Activated T-cell treated with anti-CD3 and anti-CD28 coated beads for 1 hour (primary cell): Measurements from ENCODE around the gene WHAMM.
"Not testable (repeated sequence)": the region's sequence is repeated elsewhere in the genome, so short reads cannot be mapped to it uniquely, and the experiment has no call there.

ENCODE experiments used
- DNase-seq: peaks from one replicate; pipeline ENCODE4 v3.0.0-alpha.2; 2020; ENCODE audit warnings: low read depth

WHAMM gene

DNA sequence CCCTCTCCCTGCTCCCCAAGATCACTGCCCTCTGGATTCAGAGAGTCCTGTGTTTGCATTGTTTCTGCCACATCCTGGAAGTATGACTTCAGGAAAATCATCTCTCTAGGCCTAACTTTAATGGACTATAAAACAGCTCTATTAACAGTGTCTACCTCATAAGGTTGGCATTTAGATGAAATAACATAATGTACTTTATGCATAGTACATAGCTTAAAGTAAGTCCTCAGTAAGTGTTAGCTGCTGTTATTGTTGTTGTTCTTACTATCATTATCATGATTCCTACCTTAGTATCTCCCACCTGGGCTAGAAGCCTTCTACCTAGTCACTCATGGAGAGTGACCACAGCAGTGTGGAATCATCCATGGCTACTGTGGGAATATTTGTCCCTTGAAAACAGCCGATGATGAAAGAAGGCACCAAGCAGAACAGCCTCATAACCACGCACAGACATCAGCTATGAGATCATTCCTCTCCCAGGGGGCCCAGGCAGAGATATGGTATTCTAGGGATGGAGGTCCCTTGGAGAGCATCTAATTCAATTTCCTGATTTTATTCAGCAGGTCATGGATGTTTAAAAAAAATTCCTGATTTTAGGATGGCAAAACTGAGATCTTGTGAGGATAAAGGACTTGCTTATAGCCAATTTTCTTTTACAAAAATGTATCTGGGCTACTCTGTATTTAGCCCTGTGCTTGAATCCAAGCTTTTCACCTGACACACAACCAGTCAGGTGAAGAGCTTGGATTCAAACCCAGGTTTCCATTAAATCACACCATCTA lies 5.4 kb upstream of the WHAMM start:
- DNase-seq = no peak

DNA sequence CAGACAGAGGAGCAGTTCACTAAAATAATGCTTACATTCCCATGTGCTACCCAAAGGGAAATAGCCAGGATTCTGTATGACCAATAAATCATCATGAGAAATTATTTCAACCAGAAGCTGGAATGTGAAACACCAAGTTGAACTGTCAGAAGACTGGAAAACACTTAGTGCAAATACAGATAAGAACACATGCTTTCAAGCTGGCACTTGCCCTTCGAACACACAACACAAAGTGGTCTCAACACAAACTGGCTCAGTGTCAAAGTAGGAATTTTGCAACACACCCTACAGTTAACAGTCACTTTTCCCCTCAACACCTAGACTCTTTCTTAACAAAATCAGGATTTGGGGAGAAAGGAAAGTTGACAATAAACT lies 4.9 kb upstream of the WHAMM start:
- DNase-seq = no peak

DNA sequence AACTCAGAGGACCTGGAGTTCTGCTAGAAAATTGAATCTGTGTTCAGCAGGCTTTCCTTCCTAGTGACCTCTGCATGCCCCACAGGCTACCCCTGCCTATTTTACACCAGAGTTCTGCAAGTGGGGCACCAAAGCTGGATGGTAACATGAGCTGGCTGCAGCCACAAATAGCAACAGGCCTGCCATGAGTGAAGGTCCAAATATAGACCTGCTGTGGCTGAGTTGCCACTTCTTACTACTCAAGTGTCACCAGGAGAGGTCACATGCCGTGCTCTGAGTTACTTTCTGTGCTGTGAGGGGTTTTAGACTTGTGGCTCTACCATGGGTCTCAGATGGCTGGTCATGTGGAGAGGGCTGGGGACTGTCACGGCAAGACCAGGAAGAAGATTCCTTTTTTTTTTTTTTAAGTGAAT lies 3.4 kb upstream of the WHAMM start, which contains the start of gene FSD2:
Gene FSD2, minus strand, starts transcription at position 76 of the 413 bp plus-strand sequence. CDS start 18,679 bp downstream, outside the sequence.
- no peak for DNase-seq

DNA sequence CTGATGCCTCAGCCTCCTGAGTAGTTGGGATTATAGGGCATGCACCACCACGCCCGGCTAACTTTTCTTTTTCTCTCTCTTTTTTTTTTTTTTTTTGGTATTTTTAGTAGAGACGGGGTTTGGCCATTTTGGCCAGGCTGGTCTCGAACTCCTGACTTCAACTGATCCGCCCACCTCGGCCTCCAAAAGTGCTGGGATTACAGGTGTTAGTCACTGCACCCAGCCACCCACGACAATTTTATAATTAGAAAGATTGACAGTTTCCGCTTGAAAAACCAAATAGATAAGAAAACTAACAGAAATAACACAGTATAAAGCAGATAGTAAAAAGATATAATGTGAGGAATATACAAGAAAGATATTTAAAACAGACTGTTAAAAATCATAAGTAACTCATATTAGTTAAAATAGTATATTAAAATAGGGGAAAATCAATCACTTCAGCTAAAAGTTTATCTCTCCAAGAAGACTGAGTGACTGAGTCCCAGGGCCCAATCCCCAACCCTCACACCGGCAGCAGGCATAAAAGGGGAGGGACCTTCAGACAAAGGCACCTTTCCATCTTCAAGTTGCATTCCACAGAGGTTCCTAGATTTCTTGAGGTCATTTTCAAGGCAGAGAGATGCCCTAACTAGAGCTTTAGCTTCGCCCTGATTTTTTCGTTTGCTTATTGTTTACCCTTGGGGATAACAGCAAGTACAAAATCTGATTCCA lies 1.4 kb upstream of the WHAMM start:
- no peak for DNase-seq

DNA sequence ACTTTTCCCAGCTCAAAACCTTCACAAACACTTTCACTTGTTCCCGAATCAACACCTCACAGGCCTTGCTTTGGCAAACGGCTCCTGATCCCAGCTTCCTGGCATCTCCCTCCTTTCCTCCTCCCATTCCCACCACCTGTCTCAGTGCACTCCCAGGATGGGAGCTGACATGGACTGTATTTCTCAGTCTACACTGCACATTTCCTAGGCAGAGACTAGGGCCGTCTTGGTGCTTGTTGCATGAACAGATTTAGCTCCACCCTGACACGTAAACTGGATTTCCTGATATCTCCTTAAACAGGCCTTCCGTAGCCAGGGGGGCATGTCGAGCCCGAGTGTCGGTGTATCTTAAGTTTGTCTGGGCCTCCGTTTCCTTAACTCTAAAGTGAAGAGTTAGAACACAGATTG lies 790 bp upstream of the WHAMM start:
- no peak for DNase-seq

DNA sequence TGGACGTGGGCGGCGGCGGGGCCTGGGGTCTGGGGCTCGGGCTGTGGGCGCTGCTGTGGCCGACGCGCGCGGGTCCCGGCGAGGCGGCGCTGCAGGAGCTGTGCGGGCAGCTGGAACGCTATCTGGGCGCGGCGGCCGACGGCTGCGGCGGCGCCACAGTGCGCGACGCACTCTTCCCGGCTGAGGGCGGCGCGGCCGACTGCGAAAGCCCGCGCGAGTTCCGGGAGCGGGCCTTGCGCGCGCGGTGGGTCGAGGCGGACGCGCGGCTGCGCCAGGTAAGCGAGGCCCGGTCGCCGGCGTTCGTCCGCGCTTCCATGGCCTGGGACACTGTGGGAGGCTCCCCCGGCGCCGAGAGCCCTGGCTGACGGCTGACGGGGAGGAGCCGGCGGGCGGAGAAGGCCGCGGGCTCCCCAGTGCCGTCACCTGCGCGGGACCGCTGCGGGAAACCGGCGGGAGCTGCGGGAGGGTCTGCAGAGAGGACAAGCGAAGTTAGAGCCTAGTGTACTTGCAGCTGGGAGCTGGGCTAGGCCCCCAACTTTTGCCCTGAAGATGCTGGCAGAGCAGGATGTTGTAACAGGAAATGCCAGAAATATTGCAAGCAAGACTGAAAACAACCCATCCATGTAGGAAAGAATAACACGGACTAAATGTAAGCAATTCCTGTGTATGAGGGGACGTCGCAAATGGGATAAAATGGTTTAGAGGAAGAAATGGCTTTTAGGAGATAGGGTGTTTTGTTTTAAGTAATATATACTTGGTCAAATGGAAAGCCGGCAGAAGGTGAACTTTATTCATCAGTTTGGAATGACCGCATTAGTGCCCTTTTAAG lies 847 bp downstream of the WHAMM start:
- peak; percentile 5 for DNase-seq

DNA sequence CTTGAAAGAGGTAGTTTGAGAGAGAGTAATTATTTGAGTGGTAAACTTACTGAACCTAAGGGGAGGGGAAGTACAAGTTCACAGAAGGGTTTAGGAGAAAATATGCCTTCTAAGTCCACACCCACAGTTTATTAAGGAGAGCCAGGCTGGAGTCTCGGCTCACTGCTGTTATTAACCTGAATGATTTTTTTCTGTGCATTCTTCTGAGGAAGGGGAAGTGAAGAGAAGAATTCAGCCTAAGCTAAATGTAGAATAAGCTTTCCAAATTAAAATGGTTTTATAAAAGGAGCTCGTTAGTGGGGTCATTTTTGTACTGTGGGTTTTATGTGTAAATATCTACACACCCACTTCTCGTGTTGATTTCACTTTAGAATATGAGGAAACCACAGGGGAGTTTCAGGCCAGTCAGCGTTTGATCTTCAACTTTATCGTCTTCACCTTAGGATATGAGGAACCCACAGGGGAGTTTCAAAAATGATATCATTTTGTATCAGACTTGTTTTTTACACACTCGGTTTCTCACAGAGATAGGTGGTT lies 1.5 kb downstream of the WHAMM start:
- DNase-seq = peak; percentile 13

DNA sequence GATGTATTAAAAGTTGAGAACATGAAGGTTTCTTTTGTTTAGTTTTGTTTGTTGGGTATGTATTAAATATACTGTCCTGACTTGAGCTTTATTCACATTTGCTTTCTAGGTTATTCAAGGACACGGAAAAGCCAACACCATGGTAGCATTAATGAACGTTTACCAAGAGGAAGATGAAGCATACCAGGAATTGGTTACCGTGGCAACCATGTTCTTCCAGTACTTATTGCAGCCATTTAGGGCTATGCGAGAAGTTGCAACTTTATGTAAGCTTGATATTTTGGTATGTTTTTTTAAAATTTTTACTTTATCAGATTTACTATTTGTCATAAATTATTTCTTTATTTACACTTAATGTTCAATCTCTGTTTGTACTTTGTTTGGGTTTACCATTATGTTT lies 3.6 kb downstream of the WHAMM start:
- DNase-seq = no peak

DNA sequence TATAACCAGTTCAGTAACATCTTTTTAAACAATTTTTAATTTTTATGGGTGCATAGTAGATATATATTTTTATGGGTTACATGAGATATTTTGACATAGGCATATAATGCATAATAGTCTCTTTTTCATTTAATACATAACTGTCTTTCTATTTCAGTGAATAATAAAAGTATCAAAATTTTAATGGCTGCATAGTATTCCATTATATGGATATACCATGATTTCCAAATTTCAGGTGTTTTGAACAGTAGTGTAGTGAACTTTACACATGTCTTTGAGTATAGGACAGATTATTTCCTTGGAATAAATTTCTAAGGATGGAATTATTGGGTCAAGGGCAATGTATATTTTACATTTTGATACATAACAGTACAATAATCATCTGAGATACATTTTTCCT lies 10.7 kb downstream of the WHAMM start:
- DNase-seq = no peak

DNA sequence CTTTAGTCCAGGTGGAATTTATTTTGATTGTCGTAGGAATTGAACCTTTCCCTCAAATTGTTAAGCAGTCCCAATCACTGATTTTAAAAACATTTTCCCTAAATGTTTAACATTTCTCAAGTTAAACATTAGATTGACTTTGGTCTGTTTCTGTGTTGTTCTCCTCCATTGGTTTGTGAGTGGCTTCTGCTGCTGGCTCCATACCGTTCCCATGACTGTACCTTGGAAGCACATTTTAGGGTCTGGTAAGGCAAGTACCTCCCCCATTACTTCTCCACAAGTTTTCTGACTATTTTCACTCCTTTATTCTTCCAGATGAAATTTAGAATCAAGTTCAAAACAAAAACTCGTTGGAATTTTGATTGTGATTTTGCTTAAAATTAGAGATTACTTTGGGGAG lies 12.0 kb downstream of the WHAMM start:
- not testable (repeated sequence) for DNase-seq

DNA sequence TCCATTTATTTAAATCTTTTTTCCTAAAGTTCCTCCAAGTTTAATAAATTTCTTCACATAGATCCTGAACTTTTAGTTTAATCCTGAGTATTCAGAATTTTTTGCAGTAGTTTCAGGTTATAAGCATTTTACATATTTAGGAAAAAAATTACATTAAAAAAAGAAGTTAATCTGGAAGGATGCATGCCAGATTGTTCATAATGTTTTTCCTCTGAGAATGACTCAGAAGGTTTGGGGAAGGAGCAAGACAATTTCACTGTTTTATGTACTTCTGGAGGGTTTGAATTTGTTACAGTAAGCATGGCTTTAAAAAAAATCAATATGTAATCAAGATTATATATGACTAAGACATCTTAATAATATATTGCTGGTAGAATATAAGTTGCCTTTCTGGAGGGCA lies 12.4 kb downstream of the WHAMM start:
- DNase-seq = not testable (repeated sequence)

DNA sequence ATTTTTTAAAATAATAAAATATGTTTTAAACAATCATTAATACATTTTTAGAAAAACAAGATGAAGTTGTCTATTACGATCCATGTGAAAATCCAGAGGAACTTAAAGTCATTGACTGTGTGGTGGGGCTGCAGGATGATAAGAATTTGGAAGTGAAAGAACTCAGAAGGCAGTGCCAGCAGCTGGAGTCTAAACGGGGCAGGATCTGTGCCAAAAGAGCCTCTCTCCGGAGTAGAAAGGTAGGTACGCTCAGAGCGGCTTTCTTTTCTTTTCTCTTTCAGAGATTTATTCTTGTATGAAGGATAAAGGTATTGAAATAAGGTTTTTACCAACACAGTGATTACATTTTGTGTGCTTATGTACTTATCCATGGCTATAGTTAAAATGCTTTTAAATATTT lies 13.6 kb downstream of the WHAMM start:
- no peak for DNase-seq

DNA sequence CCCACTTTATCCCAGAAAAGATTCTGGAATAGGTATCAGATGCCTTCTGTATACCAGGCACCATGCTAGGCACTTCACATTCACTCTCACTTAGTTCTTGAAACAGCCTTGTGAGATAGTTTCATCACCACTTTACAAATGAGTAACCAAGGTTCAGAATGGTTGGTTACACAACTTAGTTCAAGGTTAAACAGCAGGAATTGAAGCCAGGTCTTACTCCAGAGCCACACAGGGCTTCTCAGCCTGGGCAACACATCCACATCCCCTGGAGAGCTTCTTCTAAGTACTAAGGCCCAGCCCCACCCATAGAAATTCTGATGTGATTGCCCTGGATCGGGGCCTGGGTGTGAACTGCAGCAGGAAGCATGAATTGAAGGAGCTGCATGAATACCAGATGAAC lies 18.6 kb downstream of the WHAMM start:
- no peak for DNase-seq

DNA sequence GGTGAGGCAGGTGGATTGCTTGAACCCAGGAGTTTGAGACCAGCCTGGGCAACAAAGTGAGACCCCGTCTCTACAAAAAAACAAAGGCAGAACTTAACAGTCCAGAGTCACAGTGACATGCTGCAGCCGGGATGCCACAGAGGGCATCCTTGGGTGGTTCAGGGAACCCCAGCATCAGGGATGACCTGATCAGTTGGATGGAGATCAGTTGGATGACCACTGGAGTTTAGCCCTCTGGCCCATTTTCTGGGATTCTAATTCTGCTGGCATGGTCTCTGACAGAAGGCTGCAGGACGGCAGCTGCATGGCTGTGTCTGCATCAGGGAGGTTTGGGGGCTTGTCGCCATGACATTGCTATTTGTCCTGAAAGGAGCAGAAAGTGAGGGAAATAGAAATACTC lies 19.8 kb downstream of the WHAMM start:
- no peak for DNase-seq

DNA sequence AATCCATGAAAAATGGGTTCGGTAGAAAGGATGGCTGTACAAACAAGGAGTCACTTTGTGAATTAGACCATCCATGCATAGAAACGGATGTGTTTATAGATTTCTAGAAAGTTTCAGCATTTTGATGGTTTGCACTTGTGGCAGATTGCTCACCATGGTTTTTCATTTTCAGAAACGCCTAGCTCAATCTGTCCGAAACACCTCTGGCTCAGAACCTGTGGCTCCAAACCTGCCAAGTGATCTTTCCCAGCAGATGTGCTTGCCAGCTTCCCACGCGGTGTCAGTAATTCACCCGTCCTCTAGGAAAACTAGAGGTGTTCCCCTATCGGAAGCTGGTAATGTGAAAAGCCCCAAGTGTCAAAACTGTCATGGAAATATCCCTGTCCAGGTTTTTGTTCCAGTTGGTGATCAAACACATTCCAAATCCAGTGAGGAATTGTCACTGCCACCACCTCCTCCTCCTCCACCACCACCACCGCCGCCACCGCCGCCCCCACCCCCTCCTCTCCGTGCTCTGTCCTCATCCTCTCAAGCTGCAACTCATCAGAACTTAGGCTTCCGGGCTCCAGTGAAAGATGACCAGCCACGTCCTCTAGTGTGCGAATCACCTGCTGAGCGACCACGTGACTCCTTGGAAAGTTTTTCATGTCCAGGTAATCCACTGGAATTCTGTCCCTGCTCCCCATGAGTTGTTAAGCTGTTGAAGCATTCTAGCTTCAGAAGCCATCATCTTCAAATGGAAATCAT lies 21.2 kb downstream of the WHAMM start:
- no peak for DNase-seq

DNA sequence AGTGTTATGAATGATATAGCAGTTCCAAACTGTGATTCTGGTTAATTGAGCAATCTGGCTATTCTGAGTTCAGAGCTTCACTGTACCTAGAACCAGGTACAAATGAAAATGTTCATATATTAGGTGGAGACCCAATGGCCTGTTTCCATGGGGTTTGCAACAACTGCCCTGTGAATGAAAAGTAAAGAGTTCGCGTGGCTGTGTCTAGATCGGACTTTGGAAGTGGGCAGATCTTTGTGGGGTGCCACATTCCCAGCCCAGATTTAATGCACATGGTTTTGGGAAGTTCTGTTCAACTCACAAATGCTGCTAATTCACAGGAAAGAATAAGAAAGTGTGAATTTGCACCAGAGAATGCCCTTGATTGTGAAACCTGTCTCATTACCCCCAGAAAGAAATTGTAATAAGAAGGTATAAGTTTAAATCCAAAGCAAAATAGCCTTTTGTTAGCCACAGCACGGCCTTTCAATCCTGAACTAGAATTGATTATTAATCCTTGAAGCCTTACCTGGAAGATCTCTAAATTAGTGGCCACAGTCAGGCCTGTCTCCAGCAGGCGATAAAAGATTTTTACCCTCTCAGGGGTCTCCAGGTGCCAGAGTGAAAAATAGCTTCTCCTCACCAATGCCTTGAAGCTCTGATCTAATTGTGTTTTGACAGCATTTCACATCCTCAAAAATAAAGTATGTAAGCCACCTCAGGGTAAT lies 22.6 kb downstream of the WHAMM start:
- no peak for DNase-seq

DNA sequence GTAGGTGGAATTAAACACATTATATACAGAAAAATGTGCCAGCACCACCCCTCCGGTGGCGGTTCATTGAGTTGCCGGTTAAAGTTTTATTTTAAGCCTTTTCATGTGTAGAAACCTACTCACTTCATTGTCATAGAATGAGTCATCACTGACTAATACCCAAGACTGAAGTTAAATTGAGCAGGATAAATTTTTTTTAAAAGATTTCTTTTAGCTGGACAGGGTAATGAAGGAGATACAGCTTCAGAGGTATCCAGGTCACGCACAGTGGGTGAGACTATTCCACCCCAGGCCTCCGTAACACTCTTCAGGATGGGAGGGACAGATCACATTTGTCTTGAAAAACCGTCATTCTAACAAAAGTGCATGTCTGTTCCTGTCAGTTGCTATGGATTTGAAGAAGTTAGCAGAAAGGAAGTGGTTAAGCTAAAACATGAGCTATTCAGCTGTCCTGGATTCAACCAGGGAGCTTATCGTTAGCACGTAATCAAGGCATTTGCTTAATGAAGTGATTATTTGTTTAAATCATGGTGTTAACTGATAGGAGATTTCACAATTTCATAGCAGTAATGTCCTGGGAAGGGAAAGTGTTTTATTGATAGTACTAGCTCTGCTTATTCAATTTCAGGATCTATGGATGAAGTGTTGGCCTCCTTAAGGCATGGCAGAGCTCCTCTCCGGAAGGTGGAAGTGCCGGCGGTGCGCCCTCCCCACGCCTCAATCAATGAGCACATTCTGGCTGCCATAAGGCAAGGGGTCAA lies 23.4 kb downstream of the WHAMM start:
- no peak for DNase-seq

DNA sequence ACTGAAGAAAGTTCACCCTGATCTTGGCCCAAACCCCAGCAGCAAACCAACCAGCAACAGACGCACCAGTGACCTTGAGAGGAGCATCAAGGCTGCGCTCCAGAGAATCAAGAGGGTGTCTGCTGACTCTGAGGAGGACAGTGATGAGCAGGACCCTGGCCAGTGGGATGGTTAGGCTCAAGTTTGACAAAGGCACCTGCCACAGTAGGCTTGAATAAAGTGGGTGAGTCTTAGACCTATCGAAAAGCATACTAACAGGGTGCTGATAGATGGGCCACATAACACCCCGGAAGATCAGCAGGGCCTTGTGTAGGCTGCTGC lies 23.9 kb downstream of the WHAMM start:
- DNase-seq = no peak

DNA sequence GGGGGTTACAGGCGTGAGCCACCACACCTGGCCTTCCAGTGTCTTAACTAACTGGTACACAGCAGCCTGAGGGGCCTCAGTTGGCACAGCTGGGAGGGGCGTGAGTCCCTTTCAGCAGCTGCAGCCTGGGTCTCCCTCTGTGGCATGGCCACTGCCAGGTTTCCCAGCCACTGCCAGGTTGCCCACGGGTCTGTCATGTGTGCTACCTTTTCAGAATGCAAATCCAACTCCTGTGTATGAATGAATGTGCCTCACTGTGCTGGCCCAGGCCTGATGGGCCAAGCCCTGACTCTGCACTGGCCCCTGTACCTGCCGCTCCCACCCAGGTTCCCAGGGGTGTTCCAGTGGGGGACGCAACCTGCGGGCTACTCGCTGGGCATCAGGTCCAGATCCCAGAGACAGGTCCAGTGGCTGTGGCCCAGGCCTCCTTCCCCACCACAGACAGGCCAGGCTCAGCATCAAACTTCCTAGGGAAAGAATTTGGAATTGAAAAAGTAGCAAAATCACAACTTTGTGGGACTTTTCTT lies 26.0 kb downstream of the WHAMM start:
- no peak for DNase-seq

DNA sequence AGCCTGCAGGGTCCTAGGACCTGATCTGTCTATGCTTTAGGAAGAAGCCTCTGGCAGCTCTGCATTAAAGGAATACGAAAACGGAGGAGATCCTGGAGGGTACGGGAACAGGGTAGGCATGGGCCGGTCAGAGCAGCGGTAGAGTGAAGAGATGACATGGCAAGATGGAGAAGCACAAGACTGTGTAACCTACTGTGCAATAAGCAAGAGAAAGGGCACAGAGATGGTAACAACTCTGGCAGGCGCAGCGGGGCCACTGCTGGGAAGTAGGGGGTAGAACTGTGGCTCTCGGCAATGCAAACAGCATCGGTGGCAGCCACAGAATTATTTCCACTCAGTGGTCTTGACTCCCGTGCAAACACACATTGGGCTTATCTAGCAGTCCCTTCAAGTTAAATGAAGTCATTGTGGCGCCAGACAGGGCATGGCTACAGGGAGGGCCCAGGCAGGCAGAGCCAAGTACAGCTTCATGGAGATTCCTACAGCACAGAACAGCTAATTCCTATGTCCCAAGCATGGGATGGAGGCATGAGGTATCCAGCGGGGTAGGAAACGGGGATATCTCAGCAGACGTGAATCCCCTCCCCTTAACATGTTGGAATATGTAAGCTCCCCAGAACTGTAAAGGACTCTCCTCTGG lies 28.8 kb downstream of the WHAMM start:
- no peak for DNase-seq
